Caco-2 (cell line): ENCODE measurements around the gene DENND2A. TPM values are rescaled to one million over a fixed set of nuclear protein-coding genes. Genes with fewer than 3 reads are reported as not detected.

Experiments used
- BruUV-seq: library from RNA; stranded (reverse); fragments of 400-500 nt; replicated peaks from 2 replicates; lab custom pipeline; 2021; lab: Mats Ljungman, UMichigan
- CTCF ChIA-PET: fragments of 300-600 bp; sonication (Branson Sonifier 250); formaldehyde crosslinking; loops from one replicate; lab custom pipeline; 2022; ENCODE audit warnings: antibody characterized with exemption; lab: Charles Lee
- POLR2A ChIA-PET: fragments of 300-600 bp; sonication (Branson Sonifier 250); formaldehyde crosslinking; loops from one replicate; lab custom pipeline; 2022; ENCODE audit warnings: antibody characterized with exemption; lab: Charles Lee
- DNase-seq, 2 experiments: peaks; one replicate each; pipeline versions ENCODE4 v3.0.0 to v3.0.0-alpha.2; 2020 to 2022
- H3K27me3 ChIP-seq: replicated peaks from 2 replicates; pipeline ENCODE4 v1.6.0; 2011; ENCODE audit warnings: low read length; ENCODE audit not compliant: control insufficient read depth, insufficient read depth
- H3K36me3 ChIP-seq: 2 replicates; pipeline ENCODE4 v1.5.1; 2011; ENCODE audit warnings: low read length; ENCODE audit not compliant: control insufficient read depth, insufficient read depth
- H3K4me1 ChIP-seq: fragments of 250-450 bp; sonication (Bioruptor Pico); 2 replicates; pipeline ENCODE4 v1.5.1; 2020; ENCODE audit warnings: mild to moderate bottlenecking
- H3K4me3 ChIP-seq: 2 replicates; pipeline ENCODE4 v1.5.1; 2011; ENCODE audit warnings: low read depth, mild to moderate bottlenecking, control low read depth, low read length
- H3K9me3 ChIP-seq: fragments of 250-450 bp; sonication (Bioruptor Pico); 2 replicates; pipeline ENCODE4 v1.5.1; 2020; ENCODE audit warnings: mild to moderate bottlenecking, moderate library complexity
- H3K27ac Mint-ChIP-seq: one replicate; pipeline ENCODE4 v1.8.0; 2022; ENCODE audit warnings: mixed read lengths; ENCODE audit not compliant: unreplicated experiment
- H3K27me3 Mint-ChIP-seq: one replicate; pipeline ENCODE4 v1.8.0; 2022; ENCODE audit warnings: mixed read lengths; ENCODE audit not compliant: insufficient read depth, unreplicated experiment
- H3K36me3 Mint-ChIP-seq: one replicate; pipeline ENCODE4 v1.8.0; 2022; ENCODE audit warnings: mild to moderate bottlenecking, mixed read lengths; ENCODE audit not compliant: insufficient read depth, unreplicated experiment
- H3K4me1 Mint-ChIP-seq: one replicate; pipeline ENCODE4 v1.8.0; 2022; ENCODE audit warnings: low read depth, mixed read lengths; ENCODE audit not compliant: unreplicated experiment
- H3K4me3 Mint-ChIP-seq: one replicate; pipeline ENCODE4 v1.8.0; 2022; ENCODE audit warnings: mild to moderate bottlenecking, moderate library complexity, mixed read lengths; ENCODE audit not compliant: unreplicated experiment
- H3K9me3 Mint-ChIP-seq: one replicate; pipeline ENCODE4 v1.8.0; 2022; ENCODE audit warnings: mixed read lengths; ENCODE audit not compliant: unreplicated experiment
- intact Hi-C: fragments of 100-400 bp; cut with micrococcal nuclease; formaldehyde crosslinking; loops from one replicate; pipeline ENCODE4 v1.10.0; 2022; ENCODE audit not compliant: unreplicated experiment
- total RNA-seq: library from RNA; stranded (reverse); gene quantifications from 2 replicates; pipeline ENCODE4 v1.2.3, GENCODE V29; 2022
- TF ChIP-seq, protein P1 (sequence below), 2 experiments: fragments of 200-600 bp in 1 of 2; IDR thresholded peaks; 1 replicate in 1 of 2; 2 replicates in 1 of 2; pipeline versions ENCODE4 v1.5.1 to v1.8.0; 2011 to 2022; ENCODE audit warnings: antibody characterized with exemption in 1 of 2, control low read depth in 1 of 2, inconsistent platforms in 1 of 2, low read depth in 1 of 2, low read length in 1 of 2, mild to moderate bottlenecking in 1 of 2, moderate library complexity in 1 of 2; ENCODE audit not compliant: insufficient read depth in 1 of 2, severe bottlenecking in 1 of 2, unreplicated experiment in 1 of 2

DENND2A gene
- total RNA-seq, 1 experiment from 2014 or later: 0.95 TPM

DNA sequence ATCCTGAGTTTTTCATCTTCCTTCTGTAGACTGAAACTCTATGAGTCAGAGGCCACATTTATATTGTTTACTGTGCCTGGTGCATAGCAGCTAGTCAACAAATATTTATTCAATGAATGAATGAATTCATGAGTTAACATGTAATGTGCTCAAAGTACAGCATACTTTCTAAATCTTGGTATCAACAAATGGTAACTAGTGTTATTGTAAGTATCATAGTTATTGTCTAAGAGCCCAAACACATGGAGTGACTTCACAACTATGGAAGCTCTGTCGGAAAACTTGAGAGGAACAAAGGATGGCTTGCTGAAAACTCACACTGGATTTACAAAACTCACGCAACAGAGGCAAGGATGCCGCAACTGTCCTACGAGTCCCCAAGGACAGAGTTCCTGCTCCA, 35.9 kb downstream of the DENND2A start:
- Histone ChIP-seq H3K4me1 (no peaks in the 10 kb centered on the region), H3K9me3 (no peaks in the 10 kb centered on the region), H3K36me3 (no peaks in the 10 kb centered on the region), H3K27me3 (no peaks in the 10 kb centered on the region; the same call in 1 of the 2 replicates), H3K4me3 (no peak overlapping the region)
- Mint-ChIP-seq H3K4me3 (no peak overlapping the region), H3K27me3 (peaks cover 11% of the 10 kb centered on the region), H3K9me3 (no peaks in the 10 kb centered on the region), H3K4me1 (no peaks in the 10 kb centered on the region), H3K27ac (no peak overlapping the region), H3K36me3 (no peaks in the 10 kb centered on the region)
- no TSS peak for BruUV-seq
- ChIA-PET CTCF (no interaction called here), POLR2A (no interaction called here)
- no peak for DNase-seq
- intact Hi-C loops: no loop called here
- TF ChIP-seq, protein P1, sequence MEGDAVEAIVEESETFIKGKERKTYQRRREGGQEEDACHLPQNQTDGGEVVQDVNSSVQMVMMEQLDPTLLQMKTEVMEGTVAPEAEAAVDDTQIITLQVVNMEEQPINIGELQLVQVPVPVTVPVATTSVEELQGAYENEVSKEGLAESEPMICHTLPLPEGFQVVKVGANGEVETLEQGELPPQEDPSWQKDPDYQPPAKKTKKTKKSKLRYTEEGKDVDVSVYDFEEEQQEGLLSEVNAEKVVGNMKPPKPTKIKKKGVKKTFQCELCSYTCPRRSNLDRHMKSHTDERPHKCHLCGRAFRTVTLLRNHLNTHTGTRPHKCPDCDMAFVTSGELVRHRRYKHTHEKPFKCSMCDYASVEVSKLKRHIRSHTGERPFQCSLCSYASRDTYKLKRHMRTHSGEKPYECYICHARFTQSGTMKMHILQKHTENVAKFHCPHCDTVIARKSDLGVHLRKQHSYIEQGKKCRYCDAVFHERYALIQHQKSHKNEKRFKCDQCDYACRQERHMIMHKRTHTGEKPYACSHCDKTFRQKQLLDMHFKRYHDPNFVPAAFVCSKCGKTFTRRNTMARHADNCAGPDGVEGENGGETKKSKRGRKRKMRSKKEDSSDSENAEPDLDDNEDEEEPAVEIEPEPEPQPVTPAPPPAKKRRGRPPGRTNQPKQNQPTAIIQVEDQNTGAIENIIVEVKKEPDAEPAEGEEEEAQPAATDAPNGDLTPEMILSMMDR (IDR thresholded peaks at IDR 0.05; ENCODE audit: insufficient read depth in 1 of 2, low read depth in 1 of 2, low read length in 1 of 2, severe bottlenecking in 1 of 2, unreplicated experiment in 1 of 2): no peak

DNA sequence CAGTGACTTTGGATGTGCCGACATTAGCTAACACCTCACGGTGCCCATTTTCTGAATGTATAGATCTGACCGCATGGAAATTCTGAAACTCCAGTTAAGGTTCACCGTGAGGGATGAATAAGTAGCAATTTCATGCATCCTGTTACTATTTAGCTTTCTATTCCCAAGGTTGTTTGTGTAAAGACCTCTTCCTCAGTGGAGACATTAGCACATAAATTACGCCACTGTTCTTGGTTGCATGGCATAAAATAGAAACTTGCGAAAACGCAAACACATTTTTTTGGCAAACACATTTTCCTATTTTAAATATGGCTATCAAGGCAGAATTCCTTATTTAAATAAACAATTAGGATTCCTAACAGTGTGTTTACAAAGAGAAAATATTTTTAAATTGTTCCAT, 36.5 kb downstream of the DENND2A start:
- Histone ChIP-seq H3K4me1 (no peaks in the 10 kb centered on the region), H3K9me3 (no peaks in the 10 kb centered on the region), H3K4me3 (no peak overlapping the region), H3K27me3 (no peaks in the 10 kb centered on the region; the same call in 1 of the 2 replicates), H3K36me3 (no peaks in the 10 kb centered on the region)
- no peaks in the 10 kb centered on the region for H3K36me3 Mint-ChIP-seq
- TF ChIP-seq, protein P1 (IDR thresholded peaks at IDR 0.05; ENCODE audit: insufficient read depth in 1 of 2, low read depth in 1 of 2, low read length in 1 of 2, severe bottlenecking in 1 of 2, unreplicated experiment in 1 of 2): no peak
- H3K27me3 Mint-ChIP-seq: peaks cover 11% of the 10 kb centered on the region
- DNase-seq: no peak
- intact Hi-C loops: no loop called here
- POLR2A ChIA-PET: no interaction called here
- CTCF ChIA-PET: no interaction called here
- H3K9me3 Mint-ChIP-seq: no peaks in the 10 kb centered on the region
- no peaks in the 10 kb centered on the region for H3K4me1 Mint-ChIP-seq
- no peak overlapping the region for H3K27ac Mint-ChIP-seq
- H3K4me3 Mint-ChIP-seq: no peak overlapping the region
- no TSS peak for BruUV-seq

DNA sequence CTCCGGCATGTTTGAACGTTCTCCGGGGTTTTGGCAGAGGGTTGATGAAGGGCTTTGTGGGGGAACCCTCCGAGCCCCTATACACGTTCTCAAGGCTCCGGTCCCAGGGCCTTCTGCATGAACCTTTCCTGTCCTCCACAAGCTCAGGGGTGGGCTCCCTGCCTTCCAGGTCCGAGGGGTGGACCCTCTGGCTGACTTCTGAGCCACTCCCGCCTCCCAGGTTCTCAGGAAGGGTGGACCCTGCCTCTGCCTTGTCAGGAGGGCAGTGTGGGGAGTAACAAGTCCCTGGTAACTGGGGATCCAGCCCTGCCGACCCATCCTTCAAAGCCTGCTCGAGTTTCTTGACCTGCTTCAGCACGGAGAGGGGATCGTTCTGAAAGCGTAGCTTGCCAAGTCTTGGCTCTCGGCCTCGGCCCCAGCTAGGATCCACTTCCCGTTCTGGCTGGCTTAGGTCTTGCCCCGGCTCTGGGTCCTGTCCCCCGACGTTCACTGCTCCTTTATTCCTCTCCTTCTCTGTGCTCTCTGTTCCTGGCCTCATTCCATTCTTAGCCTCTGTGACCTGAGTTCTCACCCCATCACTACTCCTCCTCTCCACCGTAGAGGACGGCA, 38.9 kb downstream of the DENND2A start:
- no peaks in the 10 kb centered on the region for H3K36me3 ChIP-seq
- no TSS peak for BruUV-seq
- intact Hi-C loops: no loop called here
- no peaks in the 10 kb centered on the region for H3K36me3 Mint-ChIP-seq
- CTCF ChIA-PET: no interaction called here
- no peak overlapping the region for H3K27ac Mint-ChIP-seq
- H3K9me3 ChIP-seq: no peaks in the 10 kb centered on the region
- H3K4me1 Mint-ChIP-seq: no peaks in the 10 kb centered on the region
- H3K9me3 Mint-ChIP-seq: no peaks in the 10 kb centered on the region
- H3K4me1 ChIP-seq: no peaks in the 10 kb centered on the region
- POLR2A ChIA-PET: no interaction called here
- no peaks in the 10 kb centered on the region; the same call in 1 of the 2 replicates for H3K27me3 ChIP-seq
- H3K4me3 Mint-ChIP-seq: no peak overlapping the region
- TF ChIP-seq, protein P1 (IDR thresholded peaks at IDR 0.05; ENCODE audit: insufficient read depth in 1 of 2, low read depth in 1 of 2, low read length in 1 of 2, severe bottlenecking in 1 of 2, unreplicated experiment in 1 of 2): no peak
- no peak overlapping the region for H3K4me3 ChIP-seq
- no peak for DNase-seq
- peaks cover 16% of the 10 kb centered on the region for H3K27me3 Mint-ChIP-seq
